ENCODE data around the gene FAM210A.

The FAM210A gene

DNA sequence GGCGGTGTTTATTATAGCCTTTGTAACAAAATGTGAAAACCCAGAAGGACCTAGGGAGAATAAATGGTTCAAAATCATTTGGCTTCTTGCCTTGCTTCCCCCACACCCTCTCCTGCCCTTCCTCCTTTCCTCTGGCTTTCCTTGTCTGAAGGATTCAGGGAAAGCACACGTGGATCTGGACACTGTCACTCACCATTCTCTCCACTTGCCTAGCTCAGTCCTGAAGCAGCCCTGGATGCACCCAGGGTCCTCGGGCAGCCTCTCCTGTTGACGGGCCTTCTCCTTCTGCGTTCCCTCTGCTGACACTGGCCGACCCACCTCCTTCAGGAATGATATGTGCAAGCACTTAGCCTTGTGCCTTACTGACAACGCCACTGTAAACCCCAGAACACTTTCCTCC, 68.4 kb downstream of the FAM210A start:
- no peak for ATAC-seq (replicated peaks; ENCODE audit: extremely low read depth, poor library complexity, severe bottlenecking)

DNA sequence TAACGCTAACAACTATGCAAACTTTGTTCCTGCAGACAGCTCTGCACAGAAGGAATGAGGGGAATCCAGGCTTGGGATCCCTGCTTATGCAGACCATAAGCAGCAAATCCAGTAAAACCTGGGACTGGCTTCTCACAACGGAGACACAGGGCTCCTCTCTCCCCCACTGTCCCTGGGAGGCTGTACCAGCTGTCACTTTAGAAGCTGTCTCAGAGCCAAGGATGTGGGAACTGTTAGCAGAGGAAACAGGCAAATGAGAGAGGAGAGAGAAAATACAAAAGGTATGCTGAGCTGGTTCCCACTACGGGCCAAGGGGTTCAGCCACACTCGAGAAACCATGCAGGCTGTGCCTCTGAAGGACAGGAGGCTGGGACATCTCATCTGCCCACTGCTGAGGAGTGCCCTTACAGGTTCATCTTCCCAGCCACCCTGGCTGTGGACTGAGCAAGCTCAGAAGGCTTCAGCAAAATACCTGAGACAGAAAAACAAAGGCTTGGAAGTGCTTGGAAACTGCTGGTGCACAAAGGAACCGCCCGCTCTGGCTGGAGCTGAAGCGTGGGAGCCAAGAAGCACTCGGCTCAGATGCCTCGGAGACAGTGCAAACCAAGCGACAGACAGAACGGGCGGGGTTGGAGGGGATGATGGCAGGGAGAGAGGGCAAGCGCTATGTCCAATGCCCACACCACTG, 72.5 kb downstream of the FAM210A start:
- Mint-ChIP-seq H3K4me3 (no peak overlapping the region), H3K36me3 (ENCODE audit: insufficient read depth) (no peaks in the 10 kb centered on the region), H3K4me1 (no peaks in the 10 kb centered on the region), H3K27ac (ENCODE audit: low read depth) (no peak overlapping the region), H3K9me3 (no peaks in the 10 kb centered on the region), H3K27me3 (no peaks in the 10 kb centered on the region)
- DNase-seq (ENCODE audit: low spot score in 2 of 2) (no peak), ATAC-seq (replicated peaks; ENCODE audit: extremely low read depth, poor library complexity, severe bottlenecking) (no peak)

More for the DNA sequence above, 68.4 kb downstream of the FAM210A start:
- Mint-ChIP-seq H3K36me3 (ENCODE audit: insufficient read depth) (peaks cover 3% of the 10 kb centered on the region), H3K9me3 (no peaks in the 10 kb centered on the region), H3K27me3 (no peaks in the 10 kb centered on the region), H3K4me1 (no peaks in the 10 kb centered on the region), H3K4me3 (no peak overlapping the region), H3K27ac (ENCODE audit: low read depth) (no peak overlapping the region)
- no peak for DNase-seq (ENCODE audit: low spot score in 2 of 2)

DNA sequence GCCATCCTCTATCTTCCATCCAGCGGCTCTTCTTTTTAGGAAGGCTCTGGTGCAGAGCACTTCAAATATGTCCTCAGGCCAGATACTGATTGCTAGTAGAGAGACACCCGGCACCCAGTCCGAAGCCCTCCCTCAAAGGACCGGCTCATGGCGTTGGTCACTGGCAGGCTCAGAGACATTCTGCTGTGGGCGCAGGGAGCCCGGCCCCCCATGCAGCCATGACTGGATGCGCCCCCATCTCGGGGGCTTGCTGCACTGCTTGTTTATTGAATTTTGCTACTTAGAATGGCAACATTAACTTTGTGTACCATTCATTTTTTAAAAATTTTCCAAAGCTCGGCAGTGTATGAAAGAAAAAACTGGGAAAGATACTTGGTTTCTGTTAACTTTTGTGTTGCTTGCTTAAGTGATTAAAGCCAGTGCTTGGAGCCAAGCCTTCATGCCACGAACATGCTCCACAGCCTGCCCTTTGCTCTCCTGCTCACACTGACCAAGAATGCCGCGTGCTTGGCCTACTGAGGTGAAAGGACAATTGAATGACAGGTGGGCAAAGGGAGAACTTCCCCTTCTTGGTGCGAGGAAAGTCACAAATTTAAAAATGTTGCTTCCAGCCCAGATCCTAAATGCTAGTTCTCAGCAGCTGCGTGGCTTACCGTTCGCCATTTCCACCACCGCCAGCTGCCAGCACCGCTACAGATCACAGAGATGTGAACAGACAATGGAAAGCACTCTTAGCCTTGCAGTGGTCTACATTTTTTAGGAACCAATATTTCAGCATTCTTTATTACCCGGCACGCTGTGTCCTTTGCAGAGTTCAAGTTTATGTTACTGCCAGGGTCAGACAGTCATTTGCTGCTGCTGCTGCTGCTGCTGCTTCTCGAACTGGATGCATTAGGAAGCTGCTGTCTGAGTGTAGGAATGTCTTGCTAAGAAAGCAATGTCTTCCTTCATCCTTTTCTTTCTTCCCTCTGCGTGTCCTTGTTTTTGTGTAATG, 76.7 kb downstream of the FAM210A start:
- Mint-ChIP-seq H3K27me3 (no peaks in the 10 kb centered on the region), H3K36me3 (ENCODE audit: insufficient read depth) (no peaks in the 10 kb centered on the region), H3K9me3 (no peaks in the 10 kb centered on the region), H3K4me1 (no peaks in the 10 kb centered on the region), H3K4me3 (no peak overlapping the region), H3K27ac (ENCODE audit: low read depth) (no peak overlapping the region)
- ATAC-seq (replicated peaks; ENCODE audit: extremely low read depth, poor library complexity, severe bottlenecking) (no peak), DNase-seq (ENCODE audit: low spot score in 2 of 2) (no peak)

DNA sequence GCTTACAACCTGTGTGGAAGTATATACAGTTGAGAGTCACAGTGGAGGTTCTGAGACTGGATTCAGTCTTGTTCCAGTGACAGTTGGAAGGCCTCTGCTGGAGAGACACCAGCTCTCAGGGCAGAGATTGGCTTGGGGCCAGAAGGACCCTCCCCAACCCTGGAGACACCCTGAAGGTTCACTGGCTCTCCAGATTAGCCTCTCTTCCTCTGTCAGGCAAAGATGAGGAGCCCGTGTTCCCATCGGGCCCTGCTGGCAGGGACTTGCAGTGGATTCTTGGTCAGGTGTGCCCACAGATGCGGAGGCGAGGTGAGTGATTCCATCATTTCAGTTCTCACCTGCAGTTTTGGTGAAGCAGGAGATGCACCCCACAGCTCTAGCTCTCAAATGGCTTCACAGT, 78.6 kb downstream of the FAM210A start:
- ATAC-seq (replicated peaks; ENCODE audit: extremely low read depth, poor library complexity, severe bottlenecking) (no peak), DNase-seq (ENCODE audit: low spot score in 2 of 2) (no peak)
- H3K27ac Mint-ChIP-seq (ENCODE audit: low read depth) = no peak overlapping the region

DNA sequence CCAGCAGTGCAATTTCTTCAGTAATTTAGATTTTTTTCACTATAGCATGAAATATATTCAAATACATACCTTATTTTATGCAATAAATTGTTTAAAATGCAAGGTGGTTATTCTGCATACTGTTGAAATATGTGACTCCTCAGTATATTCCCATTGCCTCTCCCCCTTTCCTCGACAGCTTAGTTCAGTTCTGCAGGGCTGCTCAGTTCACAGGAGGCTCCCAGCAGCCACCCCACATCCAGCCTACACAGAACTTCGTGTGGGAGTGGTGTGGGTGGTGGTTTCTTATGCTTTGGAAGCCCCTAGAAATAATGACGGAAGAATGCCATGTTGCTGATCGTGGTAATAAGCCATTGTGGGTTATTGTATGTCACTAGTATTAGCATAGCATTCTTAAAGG, 79.7 kb downstream of the FAM210A start:
- no peak overlapping the region for H3K4me3 Mint-ChIP-seq
- no peak for ATAC-seq (replicated peaks; ENCODE audit: extremely low read depth, poor library complexity, severe bottlenecking)
- no peak for DNase-seq (ENCODE audit: low spot score in 2 of 2)
- H3K4me1 Mint-ChIP-seq = no peaks in the 10 kb centered on the region
- no peaks in the 10 kb centered on the region for H3K27me3 Mint-ChIP-seq
- H3K9me3 Mint-ChIP-seq = no peaks in the 10 kb centered on the region
- no peak overlapping the region for H3K27ac Mint-ChIP-seq (ENCODE audit: low read depth)
- H3K36me3 Mint-ChIP-seq (ENCODE audit: insufficient read depth) = no peaks in the 10 kb centered on the region

More for the DNA sequence above, 78.6 kb downstream of the FAM210A start:
- Mint-ChIP-seq H3K27me3 (no peaks in the 10 kb centered on the region), H3K4me3 (no peak overlapping the region), H3K9me3 (no peaks in the 10 kb centered on the region), H3K36me3 (ENCODE audit: insufficient read depth) (no peaks in the 10 kb centered on the region), H3K4me1 (no peaks in the 10 kb centered on the region)

DNA sequence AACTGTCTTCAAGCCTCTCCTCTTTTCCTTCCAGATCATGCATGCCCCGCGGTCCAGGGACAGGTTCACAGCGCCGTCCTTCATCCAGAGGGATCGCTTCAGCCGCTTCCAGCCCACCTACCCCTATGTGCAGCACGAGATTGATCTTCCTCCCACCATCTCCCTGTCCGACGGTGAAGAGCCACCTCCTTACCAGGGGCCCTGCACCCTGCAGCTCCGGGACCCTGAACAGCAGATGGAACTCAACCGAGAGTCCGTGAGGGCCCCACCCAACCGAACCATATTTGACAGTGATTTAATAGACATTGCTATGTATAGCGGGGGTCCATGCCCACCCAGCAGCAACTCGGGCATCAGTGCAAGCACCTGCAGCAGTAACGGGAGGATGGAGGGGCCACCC, 81.3 kb downstream of the FAM210A start:
- Mint-ChIP-seq H3K4me1 (peaks cover 7% of the 10 kb centered on the region), H3K36me3 (ENCODE audit: insufficient read depth) (no peaks in the 10 kb centered on the region), H3K27ac (ENCODE audit: low read depth) (no peak overlapping the region), H3K4me3 (no peak overlapping the region), H3K9me3 (peaks cover 6% of the 10 kb centered on the region), H3K27me3 (no peaks in the 10 kb centered on the region)
- no peak for DNase-seq (ENCODE audit: low spot score in 2 of 2)
- no peak for ATAC-seq (replicated peaks; ENCODE audit: extremely low read depth, poor library complexity, severe bottlenecking)

DNA sequence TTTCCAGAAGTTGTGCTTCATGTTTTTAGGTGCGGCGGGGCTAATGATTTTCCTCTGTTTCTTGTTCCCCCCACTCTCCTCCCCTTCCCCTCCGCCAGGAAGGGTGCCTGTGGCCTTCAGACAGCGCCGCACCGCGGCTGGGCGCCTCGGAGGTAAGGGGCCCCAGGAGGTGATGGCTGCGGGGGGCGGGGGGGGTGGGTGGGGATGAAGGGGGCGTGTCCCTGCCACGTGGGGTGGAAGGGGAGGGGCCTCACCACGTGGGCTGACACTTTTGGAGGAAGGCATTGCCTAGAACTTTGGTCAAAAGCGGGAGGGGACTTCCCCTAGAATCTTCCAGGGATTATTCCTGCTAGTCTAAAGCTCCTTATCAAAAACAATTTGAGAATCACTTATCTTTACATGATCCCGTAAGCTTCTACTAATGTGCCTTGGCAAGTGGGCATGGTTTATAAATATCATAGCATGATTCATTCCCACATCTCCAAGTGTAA, 83.1 kb downstream of the FAM210A start:
- H3K9me3 Mint-ChIP-seq = peaks cover 6% of the 10 kb centered on the region
- H3K27ac Mint-ChIP-seq (ENCODE audit: low read depth) = no peak overlapping the region
- no peaks in the 10 kb centered on the region for H3K36me3 Mint-ChIP-seq (ENCODE audit: insufficient read depth)
- H3K4me3 Mint-ChIP-seq = no peak overlapping the region
- DNase-seq (ENCODE audit: low spot score in 2 of 2) (no peak), ATAC-seq (replicated peaks; ENCODE audit: extremely low read depth, poor library complexity, severe bottlenecking) (no peak)
- no peaks in the 10 kb centered on the region for H3K27me3 Mint-ChIP-seq
- H3K4me1 Mint-ChIP-seq = peaks cover 7% of the 10 kb centered on the region

DNA sequence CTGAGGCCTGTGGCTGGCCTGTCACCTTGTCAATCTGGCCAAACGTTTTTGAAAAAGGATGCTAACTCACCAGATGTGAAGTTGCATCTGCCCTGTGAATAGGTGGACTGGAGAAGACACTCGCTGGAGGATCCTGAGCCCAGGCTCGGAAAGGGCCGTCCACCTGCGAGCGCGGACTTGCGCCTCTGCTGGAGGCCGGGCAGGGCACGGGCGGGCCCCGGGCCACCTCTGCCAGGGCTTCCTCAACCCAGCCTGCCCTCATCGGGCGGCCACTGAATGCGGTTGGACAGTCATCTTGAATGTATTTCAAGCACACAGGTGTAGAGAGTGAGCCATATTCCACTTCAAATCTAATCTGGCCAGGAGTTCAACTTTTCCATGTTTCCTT, 83.9 kb downstream of the FAM210A start:
- ATAC-seq (replicated peaks; ENCODE audit: extremely low read depth, poor library complexity, severe bottlenecking) = no peak
- peaks cover 6% of the 10 kb centered on the region for H3K9me3 Mint-ChIP-seq
- H3K27me3 Mint-ChIP-seq = no peaks in the 10 kb centered on the region
- no peak for DNase-seq (ENCODE audit: low spot score in 2 of 2)
- no peak overlapping the region for H3K27ac Mint-ChIP-seq (ENCODE audit: low read depth)
- no peaks in the 10 kb centered on the region for H3K36me3 Mint-ChIP-seq (ENCODE audit: insufficient read depth)
- H3K4me1 Mint-ChIP-seq = peaks cover 7% of the 10 kb centered on the region
- no peak overlapping the region for H3K4me3 Mint-ChIP-seq

DNA sequence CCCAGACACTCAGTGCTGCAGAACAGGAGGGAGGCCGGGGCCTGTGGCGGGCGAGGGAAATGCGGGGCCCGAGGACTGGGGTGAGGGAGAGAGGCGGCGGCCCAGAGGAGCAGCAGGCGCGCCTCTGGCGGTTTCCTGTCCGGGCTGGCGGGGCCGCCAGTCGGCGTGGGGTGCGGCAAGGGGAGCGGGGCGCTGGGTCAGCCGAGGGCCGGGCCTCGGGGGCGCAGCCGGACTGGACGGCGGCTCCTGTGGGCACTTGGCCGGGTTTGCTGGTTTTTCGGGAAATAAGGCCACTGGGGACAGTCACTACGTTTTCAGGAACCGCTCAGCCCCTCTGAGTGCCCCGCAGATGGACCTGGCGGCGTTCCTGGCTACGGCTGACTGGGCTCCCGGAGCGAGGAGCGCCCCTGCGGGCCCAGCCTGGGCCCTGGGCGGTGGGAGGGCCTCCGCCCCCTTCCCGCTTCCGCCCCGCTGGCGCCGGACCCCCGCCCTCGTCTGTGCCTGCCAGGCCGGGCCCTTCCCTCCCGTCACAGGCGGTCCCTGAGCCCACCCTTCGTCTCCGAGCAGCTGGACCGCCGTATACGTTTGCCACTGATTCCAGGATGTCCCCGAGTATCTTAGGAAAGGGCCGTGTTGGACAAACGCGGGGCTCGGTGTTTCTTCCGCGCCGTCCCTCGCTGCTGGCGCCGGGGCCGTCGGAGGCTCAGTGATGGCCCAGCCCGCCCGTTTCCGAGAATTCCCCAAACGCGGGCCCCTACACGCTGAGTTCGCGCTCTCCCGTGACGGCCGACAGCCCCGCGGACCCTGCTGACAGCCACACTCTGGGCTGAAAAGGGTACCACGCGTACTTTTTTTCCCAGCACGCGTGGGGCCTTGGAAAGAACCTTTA, 84.6 kb downstream of the FAM210A start:
- Mint-ChIP-seq H3K4me1 (peaks cover 7% of the 10 kb centered on the region), H3K27ac (ENCODE audit: low read depth) (no peak overlapping the region), H3K9me3 (peaks cover 6% of the 10 kb centered on the region), H3K4me3 (no peak overlapping the region), H3K27me3 (no peaks in the 10 kb centered on the region), H3K36me3 (ENCODE audit: insufficient read depth) (no peaks in the 10 kb centered on the region)
- ATAC-seq (replicated peaks; ENCODE audit: extremely low read depth, poor library complexity, severe bottlenecking) (no peak), DNase-seq (ENCODE audit: low spot score in 2 of 2) (no peak)

DNA sequence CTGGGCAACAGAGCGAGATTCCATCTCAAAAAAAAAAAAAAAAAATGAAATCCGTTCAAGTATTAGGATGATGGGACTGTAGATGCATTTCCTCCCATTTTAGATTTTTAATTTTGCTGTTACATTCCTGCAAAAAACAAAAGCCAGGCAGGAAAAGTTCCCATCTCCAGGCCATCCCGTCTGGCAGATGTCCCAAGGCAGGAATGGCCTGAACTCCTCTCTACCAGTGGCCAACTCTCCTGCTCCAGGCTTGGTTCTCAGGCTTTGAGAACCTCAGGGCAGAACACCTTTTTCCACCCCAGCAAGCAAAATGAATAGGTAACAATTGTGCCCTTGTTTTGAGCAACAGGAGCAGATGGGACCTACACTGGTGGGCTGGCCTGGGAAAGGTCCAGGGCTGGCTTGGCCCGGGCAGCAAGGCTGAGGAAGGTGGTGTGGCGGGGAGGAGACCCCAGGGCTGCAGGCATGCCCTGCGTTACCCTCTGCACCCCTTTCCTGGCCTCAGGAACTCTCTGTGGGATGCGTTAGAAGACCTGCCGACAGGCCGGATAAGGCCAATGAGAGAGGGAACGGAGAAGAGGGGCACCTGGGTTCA, 86.0 kb downstream of the FAM210A start:
- DNase-seq (ENCODE audit: low spot score in 2 of 2) = no peak
- peaks cover 7% of the 10 kb centered on the region for H3K4me1 Mint-ChIP-seq
- H3K4me3 Mint-ChIP-seq = no peak overlapping the region
- H3K27ac Mint-ChIP-seq (ENCODE audit: low read depth) = no peak overlapping the region
- no peaks in the 10 kb centered on the region for H3K36me3 Mint-ChIP-seq (ENCODE audit: insufficient read depth)
- no peak for ATAC-seq (replicated peaks; ENCODE audit: extremely low read depth, poor library complexity, severe bottlenecking)
- H3K27me3 Mint-ChIP-seq = no peaks in the 10 kb centered on the region
- peaks cover 6% of the 10 kb centered on the region for H3K9me3 Mint-ChIP-seq

DNA sequence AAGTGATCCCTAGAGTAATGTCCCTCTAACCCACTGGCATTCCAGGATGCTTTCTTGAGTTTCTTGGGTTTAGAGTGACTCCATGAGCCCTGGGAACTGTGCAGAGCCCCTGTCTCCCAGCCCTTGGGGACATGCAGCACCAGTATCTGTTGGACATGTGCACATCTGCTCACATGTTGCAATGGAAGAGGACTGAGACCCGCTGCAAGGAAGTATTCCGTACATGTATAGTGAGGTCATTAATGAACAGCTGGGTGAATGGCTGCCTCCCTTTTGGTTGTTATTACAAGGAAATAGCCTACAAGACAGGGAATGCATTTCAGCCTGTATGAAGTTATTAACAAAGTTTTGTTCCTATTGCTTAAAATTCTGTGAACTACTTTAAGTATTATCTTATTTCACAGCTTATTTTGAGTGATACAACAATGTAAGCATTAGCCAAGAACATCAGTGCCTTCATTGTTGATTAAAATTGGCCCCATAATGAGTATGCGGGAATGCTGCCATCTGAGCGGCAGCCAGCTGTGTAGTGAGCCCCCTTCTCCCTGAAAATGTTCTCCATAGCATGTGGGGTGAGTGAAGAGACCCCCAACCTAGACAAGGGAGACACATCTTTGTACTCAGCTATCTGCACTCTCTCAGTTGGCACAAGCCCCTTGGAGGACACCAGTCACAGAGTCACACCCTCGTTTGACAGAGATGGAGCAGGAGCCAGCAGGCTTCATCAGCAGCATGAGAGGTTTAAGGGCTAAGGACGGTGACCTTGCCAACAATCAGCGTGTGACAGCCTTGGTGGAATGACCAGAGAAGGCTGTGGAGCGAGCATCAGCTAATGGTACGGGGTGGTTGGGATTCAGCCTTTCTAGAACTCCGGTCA, 87.4 kb downstream of the FAM210A start:
- no peak overlapping the region for H3K27ac Mint-ChIP-seq (ENCODE audit: low read depth)
- DNase-seq (ENCODE audit: low spot score in 2 of 2) (no peak), ATAC-seq (replicated peaks; ENCODE audit: extremely low read depth, poor library complexity, severe bottlenecking) (no peak)
- peaks cover 7% of the 10 kb centered on the region for H3K4me1 Mint-ChIP-seq
- H3K27me3 Mint-ChIP-seq = no peaks in the 10 kb centered on the region
- no peaks in the 10 kb centered on the region for H3K36me3 Mint-ChIP-seq (ENCODE audit: insufficient read depth)
- H3K9me3 Mint-ChIP-seq = peaks cover 6% of the 10 kb centered on the region
- no peak overlapping the region for H3K4me3 Mint-ChIP-seq

Data from central memory CD8-positive, alpha-beta T cell (primary cell).